Endothelial cell of umbilical vein (primary cell): ENCODE measurements around the gene TECTB.

Experiments
- EZH2 ChIP-seq: IDR thresholded peaks from 2 replicates; pipeline ENCODE4 v1.6.1; 2012; ENCODE audit warnings: borderline replicate concordance, low read depth, mild to moderate bottlenecking, moderate library complexity, low read length, inconsistent platforms; ENCODE audit not compliant: severe bottlenecking
- JUN ChIP-seq: IDR thresholded peaks from 2 replicates; pipeline ENCODE4 v1.6.1; 2011; ENCODE audit warnings: borderline replicate concordance, low read depth; ENCODE audit not compliant: insufficient read length, insufficient read depth
- MYC ChIP-seq: IDR thresholded peaks from one replicate; pipeline ENCODE4 v1.6.1; 2011; ENCODE audit warnings: mild to moderate bottlenecking, low read depth, low read length
- POLR2A ChIP-seq: IDR thresholded peaks from 2 replicates; pipeline ENCODE4 v1.6.1; 2012; ENCODE audit warnings: low read depth, mild to moderate bottlenecking, control low read depth, low read length
- POLR2AphosphoS5 ChIP-seq: IDR thresholded peaks from 2 replicates; pipeline ENCODE4 v1.6.1; 2012; ENCODE audit warnings: low read depth, mild to moderate bottlenecking, control low read depth, low read length, moderate library complexity; ENCODE audit not compliant: insufficient read depth
- TF ChIP-seq, protein P1 (sequence below), 2 donors: IDR thresholded peaks; 1 replicate in 1 of 2; 2 replicates in 1 of 2; pipeline ENCODE4 v1.5.1; 2011; ENCODE audit warnings: low read length in 2 of 2, mild to moderate bottlenecking in 2 of 2, moderate library complexity in 2 of 2, control low read depth in 1 of 2, inconsistent platforms in 1 of 2, low read depth in 1 of 2; ENCODE audit not compliant: insufficient read depth in 1 of 2; ENCODE audit errors: extremely low read depth in 1 of 2
- TF ChIP-seq, protein P2 (sequence below): IDR thresholded peaks from 2 replicates; pipeline ENCODE4 v1.6.1; 2011; ENCODE audit not compliant: insufficient read depth, insufficient read length

- TF ChIP-seq JUN, result no peak
- TF ChIP-seq, protein P1, sequence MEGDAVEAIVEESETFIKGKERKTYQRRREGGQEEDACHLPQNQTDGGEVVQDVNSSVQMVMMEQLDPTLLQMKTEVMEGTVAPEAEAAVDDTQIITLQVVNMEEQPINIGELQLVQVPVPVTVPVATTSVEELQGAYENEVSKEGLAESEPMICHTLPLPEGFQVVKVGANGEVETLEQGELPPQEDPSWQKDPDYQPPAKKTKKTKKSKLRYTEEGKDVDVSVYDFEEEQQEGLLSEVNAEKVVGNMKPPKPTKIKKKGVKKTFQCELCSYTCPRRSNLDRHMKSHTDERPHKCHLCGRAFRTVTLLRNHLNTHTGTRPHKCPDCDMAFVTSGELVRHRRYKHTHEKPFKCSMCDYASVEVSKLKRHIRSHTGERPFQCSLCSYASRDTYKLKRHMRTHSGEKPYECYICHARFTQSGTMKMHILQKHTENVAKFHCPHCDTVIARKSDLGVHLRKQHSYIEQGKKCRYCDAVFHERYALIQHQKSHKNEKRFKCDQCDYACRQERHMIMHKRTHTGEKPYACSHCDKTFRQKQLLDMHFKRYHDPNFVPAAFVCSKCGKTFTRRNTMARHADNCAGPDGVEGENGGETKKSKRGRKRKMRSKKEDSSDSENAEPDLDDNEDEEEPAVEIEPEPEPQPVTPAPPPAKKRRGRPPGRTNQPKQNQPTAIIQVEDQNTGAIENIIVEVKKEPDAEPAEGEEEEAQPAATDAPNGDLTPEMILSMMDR (IDR thresholded peaks at IDR 0.05; ENCODE audit: extremely low read depth in 1 of 2, insufficient read depth in 1 of 2, low read depth in 1 of 2, low read length in 2 of 2), result no peak
- no peak for TF ChIP-seq POLR2AphosphoS5
- no peak for TF ChIP-seq POLR2A
- no peak for TF ChIP-seq MYC
- TF ChIP-seq EZH2, result no peak
- TF ChIP-seq, protein P2, sequence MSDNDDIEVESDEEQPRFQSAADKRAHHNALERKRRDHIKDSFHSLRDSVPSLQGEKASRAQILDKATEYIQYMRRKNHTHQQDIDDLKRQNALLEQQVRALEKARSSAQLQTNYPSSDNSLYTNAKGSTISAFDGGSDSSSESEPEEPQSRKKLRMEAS, result no peak
Measured at GRCh38 chr10:112282086-112282485, 1.1 kb upstream of the TECTB start.
